HG03103 (cell line): ENCODE results near the gene LYPD6.
"Not testable (repeated sequence)": the region's sequence is repeated elsewhere in the genome, so short reads cannot be mapped to it uniquely, and the experiment has no call there.

Experiments
- ATAC-seq: cut with Tn5 transposase; IDR thresholded peaks from one replicate; pipeline ENCODE4 v1.9.1; 2021; ENCODE audit warnings: low read depth; ENCODE audit not compliant: unreplicated experiment

Gene LYPD6

DNA sequence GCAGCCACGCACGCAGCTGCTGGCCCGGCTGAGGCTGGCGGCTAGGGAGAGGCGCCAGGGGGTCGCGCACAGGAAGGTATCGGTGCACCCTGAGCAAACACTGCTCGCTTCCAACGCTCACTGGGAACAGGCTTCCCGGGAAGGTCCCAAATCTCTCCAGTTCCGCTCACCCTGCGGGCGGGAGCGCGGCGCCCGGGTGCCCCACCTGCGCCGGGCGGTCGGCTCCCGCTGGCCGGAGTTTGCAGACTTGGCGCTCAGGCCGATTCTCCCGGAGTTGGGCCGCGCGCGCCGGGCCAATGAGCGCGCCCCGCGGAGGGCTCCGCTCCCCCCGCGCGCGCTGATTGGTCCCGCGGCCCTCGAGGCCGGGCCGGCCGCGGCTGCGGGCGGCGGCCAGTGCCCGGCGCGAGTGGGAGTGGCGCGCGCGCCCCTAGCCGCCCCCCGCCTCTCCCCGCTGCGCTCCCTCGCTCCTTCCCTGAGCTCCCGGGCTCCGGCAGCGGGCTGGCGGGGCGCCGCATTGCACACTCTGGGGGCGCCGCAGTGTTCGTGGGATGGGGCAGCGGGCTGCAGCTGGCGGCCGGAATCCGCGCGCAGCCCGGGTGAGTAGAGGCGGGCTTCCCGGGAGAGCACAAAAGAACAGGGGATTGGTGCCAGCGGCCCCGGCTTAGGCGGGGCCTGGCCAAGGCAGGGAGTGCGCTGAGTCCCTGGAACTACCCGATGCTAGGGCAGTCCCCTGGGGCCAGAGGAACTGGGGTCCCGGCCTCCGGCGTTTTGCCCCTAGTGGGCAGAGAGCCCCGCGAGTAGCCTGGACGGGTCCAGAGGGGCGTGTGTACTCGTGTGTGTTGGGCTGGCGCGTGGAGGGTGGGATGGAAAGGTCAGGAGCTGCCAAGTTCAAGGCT lies at the start of gene LYPD6:
TSS of gene LYPD6 (plus strand) at position 461 of the 896 bp plus-strand sequence. CDS start 107,122 bp downstream, outside the sequence.
- ATAC-seq, result peak; percentile 62

GRCh38 chr2:149281441-149281840 lies 48.9 kb upstream of the LYPD6 start:
- ATAC-seq, result no peak

DNA sequence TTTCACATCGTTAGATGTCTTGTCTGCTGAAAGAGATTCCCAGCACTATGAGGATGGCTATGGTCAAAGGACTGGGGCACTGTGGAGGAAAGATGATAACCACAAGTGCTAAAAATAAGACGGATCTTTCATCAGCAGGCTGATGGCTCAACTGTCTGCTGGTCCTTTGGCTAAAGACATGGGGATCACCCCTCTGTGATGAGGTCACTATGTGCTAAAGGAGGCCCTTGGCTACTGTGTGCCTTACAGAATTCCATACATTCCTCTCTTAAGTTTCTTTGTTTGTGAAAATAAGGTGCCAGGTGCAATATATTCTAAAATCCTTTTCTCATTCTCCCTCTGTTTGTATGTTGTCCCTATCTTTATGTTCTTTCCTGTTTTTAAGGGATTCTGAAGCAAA lies 39.7 kb upstream of the LYPD6 start:
- ATAC-seq, result no peak

GRCh38 chr2:149291881-149292280 lies 38.5 kb upstream of the LYPD6 start:
- no peak for ATAC-seq

- no peak for ATAC-seq
Measured at GRCh38 chr2:149296031-149296430, 34.4 kb upstream of the LYPD6 start.

- ATAC-seq, result no peak
Measured at GRCh38 chr2:149307014-149307413, 23.4 kb upstream of the LYPD6 start.

DNA sequence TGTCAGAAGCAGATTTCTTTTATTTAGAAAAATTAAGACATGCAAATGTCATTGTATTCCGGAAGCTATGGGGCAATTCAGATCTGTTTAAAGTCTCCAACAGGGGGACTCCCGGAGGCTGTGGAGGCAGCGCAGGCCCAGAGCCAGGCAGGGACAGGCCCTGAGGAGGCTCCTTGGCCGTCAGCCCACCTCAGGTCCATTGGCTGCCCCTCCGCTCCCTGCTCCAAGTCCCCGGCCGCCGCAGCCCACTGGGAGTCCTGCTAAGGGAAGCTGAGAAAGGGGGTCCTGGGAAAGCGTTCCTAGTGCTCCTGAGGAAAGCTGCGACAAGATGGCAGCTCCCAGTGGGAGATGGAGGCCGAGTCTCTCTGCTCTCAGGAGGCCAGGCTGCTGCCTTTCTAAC lies 20.0 kb upstream of the LYPD6 start:
- ATAC-seq, result no peak

- no peak for ATAC-seq
Measured at GRCh38 chr2:149312039-149312438, 18.3 kb upstream of the LYPD6 start.

DNA sequence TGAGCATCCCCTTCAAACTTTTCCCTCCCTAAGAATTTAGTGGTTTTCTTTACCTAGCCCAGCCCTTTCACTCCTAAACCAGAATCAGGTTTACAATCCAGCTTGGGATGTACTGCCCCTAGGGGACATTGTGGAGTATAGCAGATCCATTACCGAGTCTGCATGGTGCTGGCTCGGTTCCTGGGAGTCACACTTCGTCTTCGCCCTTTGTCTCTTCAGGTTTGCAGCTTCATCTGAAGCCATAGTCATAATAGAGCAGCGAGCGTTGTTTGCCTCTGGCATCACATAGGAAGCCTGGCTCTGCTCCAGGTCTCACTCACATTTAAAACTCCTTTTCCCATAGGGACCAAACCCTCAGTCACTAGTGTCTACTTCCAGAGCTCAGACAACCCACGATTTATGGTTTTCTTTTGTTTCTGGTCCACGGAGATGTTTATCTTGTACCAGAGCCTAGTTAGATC lies 16.8 kb upstream of the LYPD6 start:
- ATAC-seq, result peak; percentile 97

DNA sequence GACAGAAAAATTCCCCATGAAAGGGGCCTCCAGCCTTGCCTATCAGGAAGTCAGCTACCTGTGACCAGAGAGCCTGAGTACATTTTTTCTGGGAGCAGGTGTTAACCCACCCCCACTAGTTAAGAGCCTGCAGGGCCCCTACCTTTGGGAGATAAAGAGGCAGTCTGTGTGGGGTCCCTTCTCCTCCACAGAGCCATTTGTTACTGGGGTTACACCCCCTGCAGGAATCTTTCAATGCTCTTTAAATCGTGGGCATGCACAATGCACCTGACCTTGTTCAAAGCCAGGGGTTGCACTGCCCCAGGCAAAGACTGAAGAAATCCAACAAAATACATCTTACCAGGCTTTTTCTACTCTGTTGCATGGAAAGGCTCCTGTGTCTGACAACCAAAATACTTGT lies 15.7 kb upstream of the LYPD6 start:
- ATAC-seq, result no peak

GRCh38 chr2:149315461-149315860 lies 14.9 kb upstream of the LYPD6 start:
- no peak for ATAC-seq

DNA sequence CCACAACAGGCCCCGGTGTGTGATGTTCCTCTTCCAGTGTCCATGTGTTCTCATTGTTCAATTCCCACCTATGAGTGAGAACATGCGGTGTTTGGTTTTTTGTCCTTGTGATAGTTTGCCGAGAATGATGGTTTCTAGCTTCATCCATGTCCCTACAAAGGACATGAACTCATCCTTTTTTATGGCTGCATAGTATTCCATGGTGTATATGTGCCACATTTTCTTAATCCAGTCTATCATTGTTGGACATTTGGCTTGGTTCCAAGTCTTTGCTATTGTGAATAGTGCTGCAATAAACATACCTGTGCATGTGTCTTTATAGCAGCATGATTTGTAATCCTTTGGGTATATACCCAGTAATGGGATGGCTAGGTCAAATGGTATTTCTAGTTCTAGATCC lies 11.8 kb upstream of the LYPD6 start:
- not testable (repeated sequence) for ATAC-seq

DNA sequence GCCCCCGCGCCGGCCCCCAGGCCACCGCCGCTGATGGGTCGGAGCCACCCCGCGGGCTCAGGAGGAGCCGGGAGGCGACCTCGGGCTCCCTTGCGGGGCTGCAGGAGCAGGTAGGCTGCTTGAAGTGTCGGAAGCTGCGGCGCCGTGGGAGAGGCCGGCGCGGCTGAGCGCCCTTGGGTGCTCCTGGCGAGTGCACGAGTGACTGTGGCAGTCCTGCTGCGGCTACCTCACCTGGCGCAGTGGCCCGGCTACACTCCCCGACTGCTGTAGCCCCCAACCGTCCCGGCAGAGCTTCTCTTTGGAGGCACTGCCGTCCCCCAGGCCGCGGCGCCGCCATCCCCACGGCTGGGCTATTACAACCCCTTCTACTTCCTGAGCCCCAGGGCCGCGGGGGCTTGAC lies 10.0 kb upstream of the LYPD6 start:
- ATAC-seq, result no peak

DNA sequence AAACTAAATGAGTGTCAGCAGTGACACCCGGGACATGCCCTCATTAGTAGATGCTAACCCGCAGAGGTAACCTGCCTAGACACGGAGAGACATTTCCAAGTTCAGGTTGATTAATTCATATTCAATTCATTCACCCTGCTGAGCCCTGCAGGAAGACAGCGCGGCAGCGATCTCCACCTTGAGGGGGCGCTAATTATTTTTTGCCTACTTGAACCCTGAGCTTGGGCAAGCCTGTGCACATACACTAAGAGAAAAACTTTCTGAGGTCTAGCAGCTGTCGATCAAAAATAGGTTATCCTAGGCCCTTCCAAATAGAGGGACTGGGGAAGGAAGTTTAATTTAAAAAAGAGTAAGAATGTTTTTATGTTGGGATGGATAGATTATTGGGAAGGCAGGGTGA lies 1.3 kb upstream of the LYPD6 start:
- ATAC-seq, result no peak

DNA sequence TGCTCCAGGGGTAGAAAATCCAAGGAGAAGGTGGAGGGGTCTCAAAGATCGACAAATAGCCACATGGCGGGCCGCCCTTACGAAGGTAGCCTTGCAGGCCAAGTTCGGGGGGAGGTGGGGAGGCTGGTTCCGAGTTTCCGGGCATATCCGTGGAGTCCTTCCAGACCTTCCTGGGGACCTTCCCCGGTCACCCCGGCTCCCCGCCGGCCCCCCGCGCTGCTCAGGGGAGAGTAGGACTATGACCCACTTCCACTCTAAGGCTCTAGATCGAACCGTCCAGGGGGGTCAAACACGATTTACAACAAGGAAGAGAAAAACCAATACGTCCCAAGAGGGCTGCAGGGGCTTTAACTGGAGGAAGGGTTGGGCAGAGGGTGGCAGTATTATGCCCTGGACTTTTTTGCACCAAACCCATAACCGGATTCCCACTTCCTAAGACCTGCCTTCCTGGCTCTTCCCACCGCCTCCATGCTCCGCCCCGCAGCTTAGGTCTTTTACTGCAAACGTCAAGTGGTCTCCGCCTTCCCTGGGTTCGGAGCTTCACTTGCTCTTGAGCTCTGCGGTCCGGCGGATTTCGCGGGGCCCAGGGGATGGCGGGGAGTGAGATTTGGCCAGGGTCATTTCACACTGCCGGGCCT lies 779 bp upstream of the LYPD6 start:
- ATAC-seq, result no peak

- no peak for ATAC-seq
Measured at GRCh38 chr2:149331023-149331400, 625 bp downstream of the LYPD6 start.

DNA sequence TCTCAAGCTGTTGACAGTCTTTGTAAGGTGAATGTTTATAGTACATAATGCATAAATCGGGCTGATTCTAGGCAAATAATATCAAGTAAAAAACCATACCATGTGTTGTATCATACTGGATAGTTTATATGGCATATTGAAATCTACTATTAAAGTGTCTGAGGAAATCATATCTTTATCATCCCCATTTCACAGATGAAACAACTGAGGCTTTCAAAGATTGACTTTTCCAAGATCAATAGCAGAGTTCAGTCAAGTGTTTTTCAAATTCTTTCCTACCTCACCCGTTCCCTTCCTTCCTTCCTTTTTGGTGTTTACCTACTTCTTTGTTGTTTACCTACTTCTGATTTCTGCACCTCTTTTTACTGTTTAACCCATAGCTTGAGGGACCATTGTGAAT lies 2.0 kb downstream of the LYPD6 start:
- ATAC-seq, result no peak

- ATAC-seq, result no peak
Measured at GRCh38 chr2:149333636-149334035, 3.2 kb downstream of the LYPD6 start.

GRCh38 chr2:149334156-149334555 lies 3.8 kb downstream of the LYPD6 start:
- ATAC-seq, result no peak

DNA sequence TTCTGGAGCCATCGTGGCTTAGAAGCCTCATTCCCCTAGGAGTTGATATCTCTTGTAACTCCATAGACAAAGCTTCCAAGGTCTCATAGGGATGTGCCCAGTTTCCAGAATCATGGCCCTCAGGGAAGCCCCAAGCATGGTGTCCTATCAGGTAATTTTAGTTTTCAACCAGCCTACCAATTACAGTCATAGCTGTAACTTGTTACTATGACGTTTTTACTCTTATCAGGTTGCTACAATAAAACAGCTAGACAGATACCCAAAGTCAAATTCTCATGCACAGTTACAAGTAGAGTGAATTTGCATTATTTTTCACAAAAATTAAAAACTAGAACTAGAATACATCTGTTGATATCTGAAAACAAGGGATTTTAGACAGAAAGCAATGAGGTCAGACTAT lies 8.9 kb downstream of the LYPD6 start:
- ATAC-seq, result no peak

DNA sequence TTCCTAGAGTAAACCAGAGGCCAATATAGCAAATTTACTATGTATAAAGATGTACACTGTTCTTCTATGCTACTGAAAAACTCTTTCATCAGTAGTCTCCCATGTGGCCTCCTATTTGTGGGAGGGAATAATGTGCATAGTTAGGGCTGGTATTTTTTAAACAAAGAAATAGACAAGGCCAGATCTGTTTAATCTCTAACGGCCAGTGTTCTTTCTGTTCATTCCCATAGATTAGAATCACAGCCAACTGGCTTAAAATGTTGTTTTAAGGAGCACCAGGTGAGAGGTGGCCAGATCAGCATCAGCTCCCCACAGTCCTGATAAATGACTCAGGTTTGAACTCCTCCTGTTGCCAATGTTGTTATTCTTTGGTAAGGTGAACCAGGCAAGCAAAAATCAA lies 12.1 kb downstream of the LYPD6 start:
- ATAC-seq, result no peak

DNA sequence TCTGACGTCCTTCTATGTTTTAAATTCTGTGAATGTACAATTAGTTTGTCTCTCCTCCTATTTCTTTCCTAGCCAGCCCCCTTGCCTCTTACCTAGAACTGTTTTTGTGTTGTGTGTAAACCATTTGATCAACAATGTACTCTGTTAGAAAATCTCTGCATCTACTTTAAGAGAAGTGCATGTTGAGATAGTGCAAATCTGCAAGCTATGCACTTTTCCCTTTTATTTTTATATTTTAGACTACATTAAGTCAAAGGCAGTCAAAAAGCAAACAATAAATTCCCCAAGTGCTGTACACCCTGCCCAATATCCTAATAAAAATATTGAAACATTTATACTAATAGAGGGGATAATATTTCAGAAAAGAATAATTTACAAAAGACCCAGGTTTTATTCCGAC lies 13.7 kb downstream of the LYPD6 start:
- no peak for ATAC-seq
